ENCODE results near the gene DPY19L3.

The DPY19L3 gene

GRCh38 chr19:32526895-32527294, 121.3 kb downstream of the DPY19L3 start:
- no peak for DNase-seq

GRCh38 chr19:32530773-32531172, 125.2 kb downstream of the DPY19L3 start:
- DNase-seq = no peak

- DNase-seq = no peak
These were observed 126.7 kb downstream of the DPY19L3 start for GRCh38 chr19:32532233-32532632.
